Sigmoid colon (tissue), 4 donors: Measurements from ENCODE around the gene LEF1.

Experiments
- EP300 ChIP-seq, 4 donors: sonication (generic); formaldehyde crosslinking; IDR thresholded peaks; one replicate each; pipeline ENCODE4 v1.6.1; 2017; ENCODE audit warnings: antibody characterized with exemption in 4 of 4
- POLR2A ChIP-seq, 2 donors: fragments of 450-650 bp; IDR thresholded peaks; one replicate each; pipeline ENCODE4 v1.6.1; 2016; ENCODE audit warnings: antibody characterized with exemption in 2 of 2, mild to moderate bottlenecking in 2 of 2, moderate library complexity in 2 of 2
- POLR2AphosphoS5 ChIP-seq, 4 donors: sonication (generic); formaldehyde crosslinking; IDR thresholded peaks; one replicate each; pipeline ENCODE4 v1.6.1; 2017; ENCODE audit warnings: antibody characterized with exemption in 4 of 4
- TF ChIP-seq, protein P1 (sequence below), 4 experiments: fragments of 450-650 bp in 3 of 4; fragments of 200-600 bp in 1 of 4; IDR thresholded peaks; one replicate each; pipeline ENCODE4 v1.5.1; 2016 to 2019; ENCODE audit warnings: antibody characterized with exemption in 4 of 4, mild to moderate bottlenecking in 3 of 4, moderate library complexity in 2 of 4

- TF ChIP-seq, protein P1, sequence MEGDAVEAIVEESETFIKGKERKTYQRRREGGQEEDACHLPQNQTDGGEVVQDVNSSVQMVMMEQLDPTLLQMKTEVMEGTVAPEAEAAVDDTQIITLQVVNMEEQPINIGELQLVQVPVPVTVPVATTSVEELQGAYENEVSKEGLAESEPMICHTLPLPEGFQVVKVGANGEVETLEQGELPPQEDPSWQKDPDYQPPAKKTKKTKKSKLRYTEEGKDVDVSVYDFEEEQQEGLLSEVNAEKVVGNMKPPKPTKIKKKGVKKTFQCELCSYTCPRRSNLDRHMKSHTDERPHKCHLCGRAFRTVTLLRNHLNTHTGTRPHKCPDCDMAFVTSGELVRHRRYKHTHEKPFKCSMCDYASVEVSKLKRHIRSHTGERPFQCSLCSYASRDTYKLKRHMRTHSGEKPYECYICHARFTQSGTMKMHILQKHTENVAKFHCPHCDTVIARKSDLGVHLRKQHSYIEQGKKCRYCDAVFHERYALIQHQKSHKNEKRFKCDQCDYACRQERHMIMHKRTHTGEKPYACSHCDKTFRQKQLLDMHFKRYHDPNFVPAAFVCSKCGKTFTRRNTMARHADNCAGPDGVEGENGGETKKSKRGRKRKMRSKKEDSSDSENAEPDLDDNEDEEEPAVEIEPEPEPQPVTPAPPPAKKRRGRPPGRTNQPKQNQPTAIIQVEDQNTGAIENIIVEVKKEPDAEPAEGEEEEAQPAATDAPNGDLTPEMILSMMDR (IDR thresholded peaks at IDR 0.05) = no peak
- TF ChIP-seq POLR2A (IDR thresholded peaks at IDR 0.05) (no peak), EP300 (IDR thresholded peaks at IDR 0.05) (no peak), POLR2AphosphoS5 (IDR thresholded peaks at IDR 0.05) (no peak)
Measured at GRCh38 chr4:108203377-108203776, 34.6 kb upstream of the LEF1 start.
